Breast epithelium (tissue), 3 donors: ENCODE measurements around the gene ESAM.

Source experiments
- CTCF ChIP-seq, 3 donors: fragments of 450-650 bp; IDR thresholded peaks; one replicate each; pipeline ENCODE4 v1.5.1; 2016 to 2017; ENCODE audit warnings: antibody characterized with exemption in 3 of 3, mild to moderate bottlenecking in 3 of 3, moderate library complexity in 3 of 3
- POLR2A ChIP-seq: fragments of 450-650 bp; IDR thresholded peaks from one replicate; pipeline ENCODE4 v1.6.1; 2016; ENCODE audit warnings: antibody characterized with exemption, mild to moderate bottlenecking, moderate library complexity
- POLR2AphosphoS5 ChIP-seq, 3 donors: sonication (generic); formaldehyde crosslinking; IDR thresholded peaks; one replicate each; pipeline ENCODE4 v1.6.1; 2017; ENCODE audit warnings: antibody characterized with exemption in 3 of 3

GRCh38 chr11:124736736-124737135 is 25.4 kb downstream of the ESAM start:
- TF ChIP-seq POLR2AphosphoS5 (IDR thresholded peaks at IDR 0.05): no peak
- no peak for TF ChIP-seq CTCF (IDR thresholded peaks at IDR 0.05)
- no peak for TF ChIP-seq POLR2A
